CD8-positive, alpha-beta memory T cell (primary cell): Measurements from ENCODE around the gene WDR73. TPM values are rescaled to one million over a fixed set of nuclear protein-coding genes. Genes with fewer than 3 reads are reported as not detected.
A peak's percentile ranks its signal among the peaks of the same experiment; 100 is the strongest.

ENCODE experiments used
- CTCF ChIA-PET: fragments of 350-600 bp; sonication (Branson Sonifier 250); formaldehyde crosslinking; loops from one replicate; lab custom pipeline; 2021; ENCODE audit warnings: antibody characterized with exemption; lab: Charles Lee
- POLR2A ChIA-PET: fragments of 350-600 bp; sonication (Branson Sonifier 250); formaldehyde crosslinking; loops from one replicate; lab custom pipeline; 2021; ENCODE audit warnings: antibody characterized with exemption; lab: Charles Lee
- DNase-seq, 5 donors: peaks; one replicate each; pipeline versions ENCODE4 v3.0.0 to v3.0.0-alpha.2; 2020 to 2022; ENCODE audit warnings: mixed read lengths in 1 of 5
- H3K27ac ChIP-seq: one replicate; pipeline ENCODE4 v1.7.0; 2013; ENCODE audit warnings: low read depth, mild to moderate bottlenecking, low read length, moderate library complexity
- H3K27me3 ChIP-seq: 2 replicates; pipeline ENCODE4 v1.7.0; 2013; ENCODE audit warnings: low read length, mild to moderate bottlenecking; ENCODE audit not compliant: insufficient read depth, poor library complexity, severe bottlenecking
- H3K36me3 ChIP-seq: 2 replicates; pipeline ENCODE4 v1.7.0; 2013; ENCODE audit warnings: mild to moderate bottlenecking, low read length, moderate library complexity; ENCODE audit not compliant: insufficient read depth
- H3K4me1 ChIP-seq: 2 replicates; pipeline ENCODE4 v1.7.0; 2013; ENCODE audit warnings: mild to moderate bottlenecking, low read length, moderate library complexity; ENCODE audit not compliant: insufficient read depth
- H3K4me3 ChIP-seq: 2 replicates; pipeline ENCODE4 v1.7.0; 2013; ENCODE audit warnings: mild to moderate bottlenecking, low read length
- H3K9me3 ChIP-seq: 2 replicates; pipeline ENCODE4 v1.7.0; 2013; ENCODE audit warnings: mild to moderate bottlenecking, low read length
- H3K27ac Mint-ChIP-seq, 8 donors: one replicate each; pipeline ENCODE4 v1.8.0; 2020 to 2021; ENCODE audit warnings: mixed read lengths in 8 of 8, mild to moderate bottlenecking in 6 of 8, inconsistent platforms in 3 of 8, moderate library complexity in 3 of 8
- H3K27me3 Mint-ChIP-seq, 2 donors: one replicate each; pipeline ENCODE4 v1.8.0; 2020 to 2021; ENCODE audit warnings: mixed read lengths in 2 of 2, mild to moderate bottlenecking in 1 of 2, moderate library complexity in 1 of 2
- H3K36me3 Mint-ChIP-seq, 3 donors: one replicate each; pipeline ENCODE4 v1.8.0; 2020 to 2021; ENCODE audit warnings: mixed read lengths in 3 of 3, inconsistent platforms in 1 of 3, mild to moderate bottlenecking in 1 of 3
- H3K4me1 Mint-ChIP-seq, 3 donors: one replicate each; pipeline ENCODE4 v1.8.0; 2020 to 2021; ENCODE audit warnings: mixed read lengths in 3 of 3, inconsistent platforms in 1 of 3, mild to moderate bottlenecking in 1 of 3
- H3K4me3 Mint-ChIP-seq, 7 donors: one replicate each; pipeline ENCODE4 v1.8.0; 2020 to 2021; ENCODE audit warnings: mixed read lengths in 7 of 7, mild to moderate bottlenecking in 6 of 7, moderate library complexity in 4 of 7, inconsistent platforms in 2 of 7
- H3K9me3 Mint-ChIP-seq, 5 donors: one replicate each; pipeline ENCODE4 v1.8.0; 2020 to 2022; ENCODE audit warnings: mixed read lengths in 5 of 5, mild to moderate bottlenecking in 3 of 5, moderate library complexity in 2 of 5, inconsistent platforms in 1 of 5
- polyA plus RNA-seq: library from polyadenylated mRNA; unstranded; fragments of 300-500 nt; fragmentation: Illumina TruSeq; gene quantifications from one replicate; pipeline ENCODE4 v1.2.3, GENCODE V29; 2021
- total RNA-seq, 2 experiments: library from RNA; stranded (reverse); gene quantifications; one replicate each; pipeline ENCODE4 v1.2.3, GENCODE V29; 2021

WDR73 gene
- total and polyA plus RNA-seq, 3 experiments from 2014 or later, result 14.8 to 27.7 (median 26.7) TPM

DNA sequence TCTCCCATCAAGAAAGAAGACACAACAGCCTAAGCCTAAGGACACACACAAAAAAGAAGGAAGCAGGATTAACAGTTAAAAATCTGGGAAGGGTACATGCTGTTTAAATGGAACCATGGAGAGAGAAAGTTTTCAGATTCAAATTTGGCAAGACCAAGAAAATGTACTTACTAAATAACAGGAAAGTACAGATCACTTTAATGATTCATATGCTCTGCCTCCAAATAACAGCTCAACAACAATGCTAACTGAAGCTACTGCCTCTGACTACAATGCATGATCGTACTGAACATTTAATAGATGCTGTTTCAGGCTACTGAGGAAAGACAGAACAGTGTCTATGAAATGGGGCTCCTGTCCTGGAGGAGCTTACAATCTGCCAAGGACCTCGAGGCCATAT, 12.3 kb upstream of the WDR73 start:
- no peaks in the 10 kb centered on the region for H3K9me3 ChIP-seq
- H3K4me3 ChIP-seq, result no peak overlapping the region
- H3K27me3 ChIP-seq, result no peaks in the 10 kb centered on the region
- DNase-seq, result no peak
- no peak overlapping the region for H3K27ac ChIP-seq
- H3K4me3 Mint-ChIP-seq, result no peak overlapping the region
- H3K36me3 ChIP-seq, result peaks cover 24% of the 10 kb centered on the region
- no peaks in the 10 kb centered on the region for H3K27me3 Mint-ChIP-seq
- ChIA-PET POLR2A (no interaction called here), CTCF (no interaction called here)
- peaks cover 4 to 58% (median 13%) of the 10 kb centered on the region in 3 donors for H3K36me3 Mint-ChIP-seq
- no peaks in the 10 kb centered on the region for H3K4me1 ChIP-seq
- no peaks in the 10 kb centered on the region for H3K9me3 Mint-ChIP-seq
- H3K4me1 Mint-ChIP-seq, result no peaks in the 10 kb centered on the region
- peak overlapping the region; percentile 8 to 77 (median 51) for H3K27ac Mint-ChIP-seq

DNA sequence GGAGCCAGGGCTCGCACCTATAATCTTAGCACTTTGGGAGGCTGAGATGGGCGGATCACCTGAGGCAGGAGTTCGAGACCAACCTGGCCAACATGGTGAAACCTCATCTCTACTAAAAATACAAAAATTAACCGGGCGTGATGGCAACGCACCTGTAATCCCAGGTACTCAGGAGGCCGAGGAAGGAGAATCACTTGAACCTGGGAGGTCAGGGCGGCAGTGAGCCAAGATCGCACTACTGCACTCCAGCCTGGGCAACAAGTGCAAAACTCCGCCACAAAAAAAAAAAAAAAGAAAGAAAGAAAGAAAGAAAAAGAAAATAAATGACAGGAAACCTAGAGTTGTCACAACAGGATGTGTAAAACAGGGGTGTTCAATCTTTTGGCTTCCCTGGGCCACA, 6.9 kb upstream of the WDR73 start:
- Histone ChIP-seq H3K4me3 (no peak overlapping the region), H3K36me3 (no peaks in the 10 kb centered on the region), H3K4me1 (peaks cover 13% of the 10 kb centered on the region), H3K9me3 (no peaks in the 10 kb centered on the region), H3K27ac (no peak overlapping the region), H3K27me3 (no peaks in the 10 kb centered on the region)
- CTCF ChIA-PET, result interaction anchor here (0.9 to 1.1 kb wide), 2 partner anchors 44 to 73 kb away, joined by 3 read pairs; no protein-coding TSS in a partner anchor
- H3K27ac Mint-ChIP-seq, result peak overlapping the region in 2 of 8 donors; percentile 33 to 83
- DNase-seq, result no peak
- POLR2A ChIA-PET, result interaction anchor here (0.6 kb wide), 1 partner anchor 86 kb away, joined by 6 read pairs; no protein-coding TSS in a partner anchor
- H3K4me1 Mint-ChIP-seq, result peaks cover 18 to 29% (median 27%) of the 10 kb centered on the region in 3 donors
- peaks cover 0 to 2% of the 10 kb centered on the region in 2 donors for H3K27me3 Mint-ChIP-seq
- no peak overlapping the region for H3K4me3 Mint-ChIP-seq
- peaks cover 0 to 14% (median 1%) of the 10 kb centered on the region in 3 donors for H3K36me3 Mint-ChIP-seq
- H3K9me3 Mint-ChIP-seq, result no peaks in the 10 kb centered on the region

GRCh38 chr15:84659904-84660781, 6.1 kb upstream of the WDR73 start:
- ChIA-PET POLR2A (interaction anchor here (0.6 kb wide), 1 partner anchor 70 kb away, joined by 4 read pairs; no protein-coding TSS in a partner anchor), CTCF (interaction anchor here (1.2 to 2.7 kb wide), 6 partner anchors 11 to 268 kb away, joined by 3 to 17 read pairs (median 7); partner anchors contain the start of gene SEC11A)
- no peak for DNase-seq
- Histone ChIP-seq H3K9me3 (no peaks in the 10 kb centered on the region), H3K4me1 (peaks cover 15% of the 10 kb centered on the region), H3K36me3 (no peaks in the 10 kb centered on the region), H3K27me3 (no peaks in the 10 kb centered on the region), H3K4me3 (no peak overlapping the region), H3K27ac (no peak overlapping the region)
- peak overlapping the region in 4 of 7 donors; percentile 31 to 85 (median 36) for H3K4me3 Mint-ChIP-seq
- peaks cover 21 to 35% (median 34%) of the 10 kb centered on the region in 3 donors for H3K4me1 Mint-ChIP-seq
- H3K27ac Mint-ChIP-seq, result peak overlapping the region in 6 of 8 donors; percentile 55 to 83 (median 73)
- no peaks in the 10 kb centered on the region for H3K9me3 Mint-ChIP-seq
- peaks cover 0 to 2% of the 10 kb centered on the region in 2 donors for H3K27me3 Mint-ChIP-seq
- peaks cover 0 to 7% (median 1%) of the 10 kb centered on the region in 3 donors for H3K36me3 Mint-ChIP-seq

- Mint-ChIP-seq H3K9me3 (no peaks in the 10 kb centered on the region), H3K36me3 (peaks cover 0 to 4% (median 1%) of the 10 kb centered on the region in 3 donors), H3K4me1 (peaks cover 27 to 43% (median 41%) of the 10 kb centered on the region in 3 donors), H3K4me3 (peak overlapping the region; percentile 73 to 90 (median 80)), H3K27ac (peak overlapping the region; percentile 29 to 91 (median 76)), H3K27me3 (peaks cover 0 to 2% of the 10 kb centered on the region in 2 donors)
- no peaks in the 10 kb centered on the region for H3K9me3 ChIP-seq
- POLR2A ChIA-PET, result interaction anchor here (0.5 to 1.2 kb wide), 13 partner anchors 25 to 322 kb away, joined by 3 to 11 read pairs (median 5); partner anchors contain the start of genes SEC11A and ZSCAN2
- H3K4me3 ChIP-seq, result peak overlapping the region; percentile 64
- CTCF ChIA-PET, result interaction anchor here (0.7 to 2.7 kb wide), 19 partner anchors 10 to 269 kb away, joined by 3 to 17 read pairs (median 4); partner anchors contain the start of genes SEC11A and ZSCAN2
- DNase-seq, result no peak
- peaks cover 19% of the 10 kb centered on the region for H3K4me1 ChIP-seq
- H3K27ac ChIP-seq, result peak overlapping the region; percentile 68
- H3K27me3 ChIP-seq, result no peaks in the 10 kb centered on the region
- no peaks in the 10 kb centered on the region for H3K36me3 ChIP-seq
Measured at GRCh38 chr15:84658788-84659411, 4.8 kb upstream of the WDR73 start.

GRCh38 chr15:84658080-84658787, 4.2 kb upstream of the WDR73 start, which contains the start of gene NMB:
Gene NMB (minus strand): TSS chr15:84658199. CDS start chr15:84658152, 47 bp downstream.
- ChIA-PET CTCF (interaction anchor here (0.7 to 2.7 kb wide), 16 partner anchors 9 to 270 kb away, joined by 3 to 17 read pairs (median 4); partner anchors contain the start of genes SEC11A and ZSCAN2), POLR2A (interaction anchor here (0.5 to 1.2 kb wide), 17 partner anchors 11 to 323 kb away, joined by 3 to 11 read pairs (median 4); partner anchors contain the start of genes SEC11A and ZSCAN2)
- peak; percentile 81 to 91 (median 86) for DNase-seq
- peaks cover 0 to 2% of the 10 kb centered on the region in 2 donors for H3K27me3 Mint-ChIP-seq
- no peaks in the 10 kb centered on the region for H3K9me3 Mint-ChIP-seq
- H3K27ac ChIP-seq, result peak within 1 kb of the TSS; percentile 68
- H3K27me3 ChIP-seq, result no peaks in the 10 kb centered on the region
- H3K9me3 ChIP-seq, result no peaks in the 10 kb centered on the region
- H3K4me1 ChIP-seq, result peaks cover 25% of the 10 kb centered on the region
- H3K4me3 ChIP-seq, result peak within 1 kb of the TSS; percentile 64
- peaks cover 0 to 7% (median 1%) of the 10 kb centered on the region in 3 donors for H3K36me3 Mint-ChIP-seq
- H3K36me3 ChIP-seq, result no peaks in the 10 kb centered on the region
- H3K27ac Mint-ChIP-seq, result peak within 1 kb of the TSS; percentile 29 to 91 (median 79)
- H3K4me1 Mint-ChIP-seq, result peaks cover 30 to 49% (median 47%) of the 10 kb centered on the region in 3 donors
- H3K4me3 Mint-ChIP-seq, result peak within 1 kb of the TSS; percentile 73 to 94 (median 80)

DNA sequence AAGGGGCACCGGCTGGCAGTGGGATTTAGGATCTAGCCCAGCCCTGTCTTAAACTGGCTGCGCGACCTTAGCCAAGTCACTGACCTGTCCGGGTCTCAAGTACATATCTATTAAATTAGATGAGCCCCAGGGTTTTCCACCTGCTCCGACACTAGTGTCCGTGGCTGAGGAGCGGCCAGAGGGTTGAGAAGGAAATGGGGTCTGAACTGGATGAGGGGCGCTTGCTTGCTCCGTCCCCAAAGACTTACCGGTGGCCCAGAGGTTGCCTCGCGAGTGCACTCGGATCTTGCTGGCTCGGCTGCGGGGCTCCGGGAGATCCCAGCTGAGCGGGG, 3.6 kb upstream of the WDR73 start:
- Mint-ChIP-seq H3K4me3 (peak overlapping the region; percentile 66 to 94 (median 71)), H3K4me1 (peaks cover 30 to 51% (median 47%) of the 10 kb centered on the region in 3 donors), H3K27me3 (peaks cover 0 to 2% of the 10 kb centered on the region in 2 donors), H3K27ac (peak overlapping the region in 5 of 8 donors; percentile 54 to 84 (median 77)), H3K36me3 (peaks cover 0 to 7% (median 1%) of the 10 kb centered on the region in 3 donors), H3K9me3 (no peaks in the 10 kb centered on the region)
- ChIA-PET POLR2A (interaction anchor here (1.2 kb wide), 1 partner anchor 59 kb away, joined by 3 read pairs; no protein-coding TSS in a partner anchor), CTCF (interaction anchor here (0.9 to 2.7 kb wide), 6 partner anchors 8 to 77 kb away, joined by 3 to 17 read pairs (median 8); partner anchors contain the start of genes SEC11A and ZSCAN2)
- H3K4me1 ChIP-seq, result peaks cover 30% of the 10 kb centered on the region
- H3K4me3 ChIP-seq, result peak overlapping the region; percentile 64
- no peak overlapping the region for H3K27ac ChIP-seq
- no peaks in the 10 kb centered on the region for H3K9me3 ChIP-seq
- no peak for DNase-seq
- no peaks in the 10 kb centered on the region for H3K36me3 ChIP-seq
- no peaks in the 10 kb centered on the region for H3K27me3 ChIP-seq

DNA sequence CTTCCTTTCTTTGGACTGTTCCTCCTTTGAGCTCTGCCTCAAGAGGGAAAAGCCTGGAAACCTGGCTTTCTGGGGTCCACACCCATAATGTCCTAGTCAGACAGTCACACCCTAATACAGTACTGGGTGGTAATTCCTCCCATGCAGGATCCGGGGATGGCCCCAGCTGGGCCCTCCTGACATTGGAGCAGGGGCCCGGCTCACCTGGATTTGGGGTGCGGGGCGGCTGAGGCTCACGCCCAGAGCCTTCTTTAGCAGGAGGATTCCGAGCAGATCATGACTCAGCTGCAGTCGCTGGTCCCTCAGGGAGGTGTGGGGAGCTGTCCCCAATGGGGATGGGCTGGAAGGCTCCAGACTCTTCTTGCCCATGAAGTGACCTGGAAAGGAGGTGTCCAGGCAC, 2.9 kb upstream of the WDR73 start:
- Histone ChIP-seq H3K9me3 (no peaks in the 10 kb centered on the region), H3K27ac (no peak overlapping the region), H3K27me3 (no peaks in the 10 kb centered on the region), H3K4me3 (no peak overlapping the region), H3K36me3 (peaks cover 5% of the 10 kb centered on the region), H3K4me1 (peaks cover 36% of the 10 kb centered on the region)
- peak overlapping the region; percentile 66 to 94 (median 71) for H3K4me3 Mint-ChIP-seq
- H3K4me1 Mint-ChIP-seq, result peaks cover 35 to 59% (median 54%) of the 10 kb centered on the region in 3 donors
- ChIA-PET CTCF (interaction anchor here (0.7 to 2.7 kb wide), 6 partner anchors 25 to 221 kb away, joined by 3 to 12 read pairs (median 3); no protein-coding TSS in a partner anchor), POLR2A (interaction anchor here (0.5 kb wide), 1 partner anchor 28 kb away, joined by 3 read pairs; no protein-coding TSS in a partner anchor)
- no peaks in the 10 kb centered on the region for H3K9me3 Mint-ChIP-seq
- DNase-seq, result no peak
- H3K36me3 Mint-ChIP-seq, result peaks cover 0 to 12% (median 4%) of the 10 kb centered on the region in 3 donors
- H3K27me3 Mint-ChIP-seq, result peaks cover 0 to 2% of the 10 kb centered on the region in 2 donors
- H3K27ac Mint-ChIP-seq, result peak overlapping the region in 2 of 8 donors; percentile 77 to 83
